NOMO-1 (cell line): ENCODE results near the gene UPK3A.
A peak's percentile ranks its signal among the peaks of the same experiment; 100 is the strongest.
"Not testable (repeated sequence)": the region's sequence is repeated elsewhere in the genome, so short reads cannot be mapped to it uniquely, and the experiment has no call there.

Experiments
- DNase-seq, 2 experiments: peaks; one replicate each; lab custom pipeline; 2025; ENCODE audit not compliant: unreplicated experiment in 2 of 2; lab: John Stamatoyannopoulos, UW

UPK3A gene

DNA sequence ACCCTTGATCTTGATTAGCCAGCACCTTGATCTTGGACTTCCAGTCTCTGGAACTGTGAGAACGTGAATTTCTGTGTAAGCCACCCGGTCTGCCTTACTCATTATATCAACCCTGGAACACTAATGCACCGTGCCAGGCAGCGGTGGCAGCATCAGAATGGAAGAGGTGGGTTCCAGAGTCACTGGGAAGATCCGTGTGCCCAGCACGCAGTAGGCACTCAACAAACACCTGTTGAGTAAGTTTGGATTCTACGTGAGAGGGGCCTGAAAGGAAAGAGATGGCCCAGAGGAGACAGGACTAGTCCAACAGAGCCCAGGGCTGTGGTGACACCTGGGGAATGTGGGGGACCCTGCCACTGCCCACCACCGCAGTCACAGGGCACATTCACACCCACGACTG, 6.6 kb upstream of the UPK3A start:
- no peak for DNase-seq

DNA sequence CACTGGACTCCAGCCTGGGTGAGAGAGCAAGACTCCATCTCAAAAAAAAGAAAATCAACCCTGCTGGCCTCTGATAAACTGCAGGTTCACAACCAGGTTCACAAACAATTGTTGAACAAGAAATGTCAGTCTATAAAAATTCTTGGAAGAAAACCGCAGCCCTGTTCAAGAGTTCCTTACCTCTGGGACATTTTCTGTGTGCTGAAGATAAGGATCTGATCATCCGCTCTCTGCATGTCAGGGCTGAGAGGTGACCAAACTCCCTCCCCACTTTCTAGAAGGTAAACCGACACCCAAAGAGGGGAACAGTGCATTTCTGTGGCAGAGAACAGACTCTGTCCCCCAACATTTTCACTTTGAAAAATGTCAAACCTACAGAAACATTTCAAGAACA, 4.2 kb upstream of the UPK3A start:
- DNase-seq, result no peak

DNA sequence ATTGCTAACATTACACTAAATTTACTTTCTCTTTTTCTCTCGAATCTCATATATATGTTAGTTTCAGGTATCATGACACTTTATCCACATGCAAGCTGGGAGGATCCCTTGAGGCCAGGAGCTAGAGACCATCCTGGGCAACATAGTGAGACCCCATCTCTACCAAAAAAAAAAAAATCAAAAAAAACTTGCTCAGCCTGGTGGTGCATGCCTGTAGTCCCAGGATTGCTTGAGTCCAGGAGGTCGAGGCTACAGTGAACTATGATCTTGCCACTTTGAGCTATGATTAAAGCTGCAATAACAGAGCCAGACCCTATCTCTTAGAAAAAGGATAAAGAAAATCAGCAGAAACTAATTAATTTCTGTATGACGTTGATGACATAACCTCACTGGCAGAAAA, 3.7 kb upstream of the UPK3A start:
- no peak for DNase-seq

DNA sequence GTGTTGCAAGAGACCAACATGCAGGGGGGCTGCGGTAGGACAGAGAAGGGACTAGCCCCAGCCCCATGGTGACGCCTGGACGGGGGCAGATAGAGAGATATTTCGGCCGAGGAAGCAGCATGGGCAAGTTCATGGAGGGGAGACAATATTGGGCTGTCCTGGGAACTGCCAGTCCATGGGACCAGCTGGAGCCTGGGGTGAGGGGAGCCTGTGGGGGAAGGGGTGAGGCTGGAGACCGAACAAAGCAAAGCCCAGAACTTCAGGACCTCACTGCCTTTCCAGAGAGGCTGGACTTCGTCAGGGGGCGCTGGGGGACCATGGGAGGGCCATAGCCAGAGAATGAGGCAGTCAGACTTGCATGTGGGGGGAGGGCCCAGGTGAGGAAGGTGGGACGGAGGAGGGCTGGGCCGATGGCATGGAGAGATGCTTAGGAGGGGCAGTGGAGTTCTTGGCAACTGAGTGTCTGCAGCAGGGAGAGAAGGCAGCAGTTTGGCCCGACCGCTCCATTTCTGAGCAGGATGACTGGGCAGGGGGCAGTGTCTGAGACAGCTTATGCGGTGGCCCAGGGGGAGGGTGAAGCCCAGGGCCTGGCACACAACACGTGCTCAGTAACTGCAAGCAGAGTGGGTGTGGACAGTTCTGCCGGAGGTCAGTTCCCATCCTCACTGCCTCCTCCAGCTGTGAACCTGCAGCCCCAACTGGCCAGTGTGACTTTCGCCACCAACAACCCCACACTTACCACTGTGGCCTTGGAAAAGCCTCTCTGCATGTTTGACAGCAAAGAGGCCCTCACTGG, 712 bp downstream of the UPK3A start:
- no peak for DNase-seq

DNA sequence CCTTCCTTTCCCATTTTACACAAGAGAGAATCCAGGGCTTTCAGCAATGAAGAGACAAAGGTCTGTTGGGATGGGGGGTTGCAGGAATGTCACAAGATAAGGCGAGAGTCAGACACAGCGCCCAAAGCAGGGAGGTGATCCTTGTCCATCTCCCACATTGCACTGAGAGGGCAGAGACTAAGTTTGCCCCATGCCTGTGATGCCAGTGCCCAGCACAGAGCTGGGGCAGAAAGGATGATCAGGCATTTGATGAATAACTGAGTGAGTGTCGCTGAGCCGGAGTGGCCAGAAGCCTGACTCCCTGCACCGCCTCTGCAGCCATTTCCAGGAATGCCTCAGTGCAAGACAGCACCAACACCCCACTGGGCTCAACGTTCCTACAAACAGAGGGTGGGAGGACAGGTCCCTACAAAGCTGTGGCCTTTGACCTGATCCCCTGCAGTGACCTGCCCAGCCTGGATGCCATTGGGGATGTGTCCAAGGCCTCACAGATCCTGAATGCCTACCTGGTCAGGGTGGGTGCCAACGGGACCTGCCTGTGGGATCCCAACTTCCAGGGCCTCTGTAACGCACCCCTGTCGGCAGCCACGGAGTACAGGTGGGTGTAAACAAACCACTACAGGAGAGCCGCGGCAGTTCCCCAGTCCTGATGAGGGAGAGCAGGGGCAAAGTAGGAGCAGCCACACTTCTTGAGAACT, 2.3 kb downstream of the UPK3A start:
- DNase-seq, result no peak

DNA sequence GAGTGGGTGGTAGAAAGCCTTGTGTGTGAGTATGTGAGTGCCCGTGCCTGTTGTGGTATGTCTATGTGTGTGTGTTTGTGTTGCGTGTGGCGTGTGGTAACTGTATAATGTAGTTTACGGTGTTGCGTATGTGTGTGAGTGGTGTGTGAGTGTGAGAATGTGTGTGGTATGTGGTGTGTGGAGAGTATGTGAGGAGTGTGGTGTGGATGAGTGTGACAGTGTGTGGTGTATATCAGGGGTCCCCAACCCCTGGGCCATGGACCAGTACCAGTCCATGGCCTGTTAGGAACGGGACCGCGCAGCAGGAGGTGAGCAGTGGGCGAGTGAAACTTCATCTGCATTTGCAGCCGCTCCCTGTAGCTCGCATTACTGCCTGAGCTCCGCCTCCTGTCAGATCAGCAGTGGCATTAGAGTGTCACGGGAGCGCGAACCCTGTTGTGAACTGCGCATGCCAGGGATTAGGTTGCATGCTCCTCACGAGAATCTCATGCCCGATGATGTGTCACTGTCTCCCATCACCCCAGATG, 5.7 kb downstream of the UPK3A start:
- no peak for DNase-seq

DNA sequence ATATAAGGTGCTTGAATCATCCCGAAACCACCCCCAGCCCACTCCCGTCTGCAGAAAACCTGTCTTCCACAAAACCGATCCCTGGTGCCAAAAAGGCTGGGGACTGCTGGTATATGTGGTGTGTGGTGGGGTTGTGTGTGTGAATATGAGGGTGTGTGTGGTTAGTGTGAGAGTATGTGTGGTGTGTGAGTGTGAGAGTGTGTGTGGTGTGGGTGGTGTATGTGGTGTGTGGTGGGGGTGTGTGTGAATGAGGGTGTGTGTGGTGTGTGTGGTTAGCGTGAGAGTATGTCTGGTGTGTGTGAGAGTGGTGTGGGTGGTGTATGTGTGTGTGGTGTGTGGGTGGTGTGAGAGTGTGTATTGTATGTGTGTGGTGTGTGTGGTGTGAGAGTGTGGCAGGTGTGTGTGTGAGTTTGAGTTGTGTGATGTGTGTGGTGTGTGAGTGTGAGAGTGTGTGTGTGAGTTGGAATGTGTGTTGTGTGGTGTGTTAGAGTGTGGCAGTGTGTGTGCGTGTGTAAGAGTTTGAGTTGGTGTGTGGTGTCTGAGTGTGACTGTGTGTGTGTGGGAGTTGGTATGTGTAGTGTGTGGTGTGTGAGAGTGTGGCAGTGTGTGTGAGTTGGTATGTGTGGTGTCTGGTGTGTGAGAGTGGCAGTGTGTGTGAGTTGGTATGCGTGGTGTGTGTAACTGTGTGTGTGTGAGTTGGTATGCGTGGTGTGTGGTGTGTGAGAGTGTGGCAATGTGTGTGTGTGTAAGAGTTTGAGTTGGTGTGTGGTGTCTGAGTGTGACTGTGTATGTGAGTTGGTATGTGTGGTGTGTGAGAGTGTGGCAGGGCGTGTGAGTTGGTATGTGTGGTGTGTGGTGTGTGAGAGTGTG, 6.5 kb downstream of the UPK3A start:
- DNase-seq, result no peak

DNA sequence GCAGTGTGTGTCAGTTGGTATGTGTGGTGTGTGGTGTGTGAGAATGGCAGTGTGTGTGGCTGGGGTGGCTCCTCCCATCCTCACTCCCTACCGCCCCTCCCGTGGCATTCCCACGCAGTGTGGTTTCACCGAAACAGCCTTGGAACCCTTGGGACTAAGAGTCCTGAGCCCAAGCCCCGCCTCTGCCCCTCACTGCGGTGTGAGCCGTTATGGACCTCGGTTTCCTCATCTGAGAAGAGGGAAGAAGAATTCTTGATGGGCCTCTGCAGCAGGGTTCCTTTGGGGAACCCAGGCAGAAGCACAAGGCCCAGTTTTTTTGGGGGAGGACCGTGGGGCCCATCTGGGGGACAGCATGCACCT, 7.2 kb downstream of the UPK3A start:
- no peak for DNase-seq

DNA sequence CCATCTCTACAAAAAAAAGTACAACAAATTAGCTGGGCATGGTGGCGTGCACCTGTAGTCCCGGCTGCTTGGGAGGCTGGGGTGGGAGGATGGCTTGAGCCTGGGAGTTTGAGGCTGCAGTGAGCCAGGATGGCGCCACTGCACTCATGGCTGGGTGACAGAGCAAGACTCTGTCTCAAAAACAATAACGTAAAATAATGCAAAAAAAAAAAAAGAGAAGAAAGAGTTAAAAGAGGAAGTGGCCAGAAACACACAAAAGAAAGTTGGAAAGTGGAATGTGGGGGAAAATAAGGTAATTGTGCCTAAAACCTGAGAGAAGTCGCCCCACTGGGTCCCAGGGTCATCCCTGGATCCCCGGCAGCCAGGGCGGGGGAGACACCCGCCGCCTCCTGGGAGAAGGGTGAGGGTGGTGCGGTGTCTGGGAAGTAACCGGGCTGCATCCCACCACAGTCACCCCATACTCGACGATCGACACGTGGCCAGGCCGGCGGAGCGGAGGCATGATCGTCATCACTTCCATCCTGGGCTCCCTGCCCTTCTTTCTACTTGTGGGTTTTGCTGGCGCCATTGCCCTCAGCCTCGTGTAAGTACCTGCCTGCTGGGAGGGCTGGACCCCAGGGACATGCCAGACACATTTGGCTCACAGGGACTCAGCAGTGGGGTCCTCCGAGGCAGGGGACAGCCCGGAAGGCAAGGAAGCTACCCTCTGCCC, 8.1 kb downstream of the UPK3A start:
- DNase-seq, result peak; percentile 57 to 68

DNA sequence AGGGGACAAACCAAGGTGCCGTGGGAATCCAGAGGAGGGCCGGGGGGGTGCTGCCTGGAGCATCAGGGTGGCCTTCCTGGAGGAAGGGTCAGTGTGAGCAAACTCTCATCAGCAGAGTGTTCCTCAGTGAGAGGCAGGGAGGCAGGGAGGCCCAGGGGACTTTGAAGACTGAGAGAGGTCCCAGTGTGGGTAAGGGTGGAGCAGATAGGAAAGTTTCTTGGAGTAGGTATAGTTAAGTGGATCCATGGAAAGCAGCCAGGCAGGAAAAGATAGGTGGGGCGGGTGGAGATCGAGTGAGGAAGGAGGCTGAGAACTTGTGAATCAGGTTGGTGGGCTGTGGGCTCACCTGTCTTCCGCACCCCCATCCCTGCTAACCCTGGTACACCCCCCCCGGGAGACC, 9.3 kb downstream of the UPK3A start:
- no peak for DNase-seq

DNA sequence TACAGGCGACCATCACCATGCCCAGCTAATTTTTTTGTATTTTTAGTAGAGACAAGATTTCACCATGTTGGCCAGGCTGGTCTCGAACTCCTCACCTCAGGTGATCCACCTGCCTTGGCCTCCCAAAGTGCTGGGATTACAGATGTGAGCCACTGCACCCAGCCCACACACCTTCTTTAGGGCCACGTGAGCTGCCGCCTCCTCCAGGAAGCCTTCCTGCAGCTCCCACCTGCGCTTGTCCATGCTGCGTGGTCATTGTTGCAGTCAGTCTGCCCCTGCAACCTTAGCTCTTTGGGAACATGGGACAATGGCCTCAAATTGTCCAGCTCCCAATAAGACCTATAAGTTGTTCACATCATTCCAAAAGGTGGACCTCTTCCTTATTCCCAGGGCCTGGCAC, 10.3 kb downstream of the UPK3A start:
- DNase-seq, result not testable (repeated sequence)

DNA sequence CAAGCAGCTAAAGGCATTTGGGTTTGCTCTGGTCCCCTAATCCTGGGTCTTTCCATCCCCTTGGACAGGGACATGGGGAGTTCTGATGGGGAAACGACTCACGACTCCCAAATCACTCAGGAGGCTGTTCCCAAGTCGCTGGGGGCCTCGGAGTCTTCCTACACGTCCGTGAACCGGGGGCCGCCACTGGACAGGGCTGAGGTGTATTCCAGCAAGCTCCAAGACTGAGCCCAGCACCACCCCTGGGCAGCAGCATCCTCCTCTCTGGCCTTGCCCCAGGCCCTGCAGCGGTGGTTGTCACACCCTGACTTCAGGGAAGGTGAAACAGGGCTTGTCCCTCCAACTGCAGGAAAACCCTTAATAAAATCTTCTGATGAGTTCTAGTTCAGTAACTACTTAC, 10.7 kb downstream of the UPK3A start:
- DNase-seq, result no peak

DNA sequence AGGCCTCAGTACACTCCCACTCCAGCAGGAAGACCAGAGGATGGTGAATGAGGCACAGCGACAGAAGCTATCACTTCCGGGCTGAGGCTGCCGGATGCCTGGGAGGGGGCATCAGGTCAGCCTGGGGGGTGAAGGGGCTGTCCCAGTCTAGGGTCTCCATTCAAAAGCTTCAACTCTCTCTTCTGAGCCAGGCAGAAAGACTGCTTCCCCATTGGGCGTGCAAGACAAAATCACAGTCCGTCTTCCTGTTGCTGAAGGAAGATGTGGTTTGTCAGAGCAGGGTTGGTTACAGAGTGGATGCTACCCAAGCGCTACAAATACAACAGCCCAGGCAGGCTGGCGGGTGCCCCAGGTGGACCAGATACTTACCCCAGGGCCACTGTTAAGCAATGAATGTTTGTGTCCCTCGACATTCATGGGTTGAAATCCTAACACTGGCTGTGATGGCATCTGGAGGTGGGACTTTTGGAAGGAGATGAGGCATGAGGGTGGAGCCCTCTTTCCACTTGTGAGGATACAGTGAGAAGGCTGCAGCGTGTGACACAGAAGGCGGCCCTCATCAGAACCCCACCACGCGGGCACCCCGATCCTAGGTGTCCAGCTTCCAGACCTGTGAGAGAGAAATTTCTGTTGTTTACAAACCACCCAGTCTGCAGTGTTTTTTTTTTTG, 12.0 kb downstream of the UPK3A start:
- peak in 1 of 2 experiments; percentile 50 for DNase-seq

DNA sequence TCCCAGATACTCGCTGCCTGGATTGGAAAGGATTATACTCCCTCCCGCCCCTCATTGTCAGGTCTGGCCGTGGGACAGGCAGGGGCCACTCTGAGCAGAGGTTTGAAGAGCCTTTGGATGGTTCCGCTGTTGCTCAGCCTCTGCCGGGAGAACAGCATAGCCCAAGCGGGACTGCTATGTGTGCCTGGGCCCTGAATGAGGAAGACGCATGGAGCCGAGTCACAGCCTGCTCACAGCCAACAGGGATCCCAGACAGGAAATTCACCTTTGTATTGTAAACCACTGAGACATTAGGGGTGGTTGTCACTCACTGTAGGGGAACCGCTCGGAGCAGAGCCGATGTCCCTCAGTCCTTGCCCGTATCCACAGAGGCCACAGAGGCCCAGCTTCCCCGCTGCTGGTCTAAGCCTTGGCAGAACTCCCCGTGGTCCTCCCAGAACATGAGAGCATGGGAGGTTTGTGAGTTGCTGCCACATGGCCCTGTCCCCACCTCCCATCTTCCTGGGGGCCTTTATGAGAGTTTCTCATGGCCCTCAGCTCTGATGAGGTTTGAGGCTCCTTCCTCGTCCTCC, 14.3 kb downstream of the UPK3A start:
- DNase-seq, result no peak

DNA sequence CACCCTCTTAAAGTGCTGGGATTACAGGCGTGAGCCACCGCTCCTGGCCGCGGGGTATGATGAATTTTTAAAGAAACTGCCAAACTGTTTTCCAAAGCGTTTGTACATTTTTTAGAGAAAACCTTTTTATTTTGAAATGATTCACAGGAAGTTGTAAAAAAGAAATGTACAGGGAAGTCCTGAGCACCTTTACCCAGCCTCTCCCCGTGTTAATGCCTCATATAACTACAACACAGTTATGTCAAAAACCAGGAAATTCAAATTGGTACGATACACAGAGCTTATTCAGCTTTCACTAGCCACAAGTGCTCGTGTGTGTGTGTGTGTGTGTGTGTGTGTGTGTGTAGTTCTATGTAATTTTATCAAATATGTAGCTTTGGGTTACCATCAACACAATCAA, 18.0 kb downstream of the UPK3A start:
- DNase-seq, result peak in 1 of 2 experiments; percentile 30

DNA sequence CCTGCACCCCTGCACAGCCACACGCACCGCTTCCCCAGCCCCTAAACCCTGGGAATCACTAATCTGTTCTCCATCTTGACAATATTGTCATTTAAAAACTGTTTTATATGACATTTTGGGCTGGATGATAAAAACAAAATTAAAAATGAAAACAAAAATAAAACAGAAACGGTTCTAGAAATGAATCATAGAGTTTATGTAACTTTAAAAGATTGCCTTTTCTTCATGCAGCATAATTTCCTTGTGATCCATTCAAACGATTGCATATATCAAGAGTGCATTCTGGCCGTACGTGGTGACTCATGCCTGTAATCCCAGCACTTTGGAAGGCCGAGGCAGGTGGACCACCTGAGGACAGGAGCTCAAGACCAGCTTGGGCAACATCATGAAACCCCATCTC, 18.4 kb downstream of the UPK3A start:
- DNase-seq, result no peak

DNA sequence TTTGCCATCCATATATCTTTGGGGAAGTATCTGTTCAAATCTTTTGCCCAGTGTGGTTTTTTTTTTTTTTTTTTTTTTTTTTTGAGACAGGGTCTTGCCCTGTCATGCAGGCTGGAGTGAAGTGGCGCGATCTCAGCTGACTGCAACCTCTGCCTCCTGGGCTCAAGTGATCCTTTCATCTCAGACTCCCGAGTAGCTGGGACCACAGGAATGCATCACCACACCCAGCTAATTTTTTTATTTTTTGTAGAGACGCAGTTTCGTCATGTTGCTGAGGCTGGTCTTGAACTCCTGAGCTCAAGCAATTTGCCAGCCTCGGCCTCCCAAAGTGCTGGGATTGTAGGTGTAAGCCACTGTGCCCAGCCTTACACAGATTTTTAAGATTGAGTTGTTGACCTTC, 20.2 kb downstream of the UPK3A start:
- DNase-seq, result no peak

DNA sequence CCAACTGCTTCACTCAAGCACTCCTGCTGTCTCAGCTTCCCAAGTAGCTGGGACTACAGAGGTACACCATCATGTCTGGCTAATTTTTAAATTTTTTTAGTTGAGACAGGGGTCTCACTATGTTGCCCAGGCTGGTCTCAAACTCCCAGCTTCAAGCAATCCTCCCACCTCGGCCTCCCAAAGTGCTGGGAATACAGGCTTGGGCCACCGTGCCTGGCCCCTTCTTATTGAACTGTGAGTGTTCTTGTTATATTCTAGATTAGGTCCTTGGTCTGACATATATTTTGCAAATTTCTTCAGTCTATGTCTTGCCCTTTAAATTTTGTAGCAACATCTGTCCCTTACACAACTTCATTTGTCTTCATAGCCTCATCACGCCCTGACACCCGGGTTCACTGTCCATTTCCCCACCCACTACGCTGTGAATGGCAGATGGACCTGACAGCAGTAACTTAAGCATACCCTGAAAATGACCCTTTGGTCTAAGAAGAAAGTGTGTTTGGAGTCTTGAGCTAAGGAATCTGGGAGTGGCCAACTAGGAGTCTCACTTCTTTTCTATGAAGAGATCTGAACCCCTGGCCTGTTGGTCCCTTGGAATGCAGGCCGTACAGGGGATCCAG, 20.8 kb downstream of the UPK3A start:
- DNase-seq, result no peak

DNA sequence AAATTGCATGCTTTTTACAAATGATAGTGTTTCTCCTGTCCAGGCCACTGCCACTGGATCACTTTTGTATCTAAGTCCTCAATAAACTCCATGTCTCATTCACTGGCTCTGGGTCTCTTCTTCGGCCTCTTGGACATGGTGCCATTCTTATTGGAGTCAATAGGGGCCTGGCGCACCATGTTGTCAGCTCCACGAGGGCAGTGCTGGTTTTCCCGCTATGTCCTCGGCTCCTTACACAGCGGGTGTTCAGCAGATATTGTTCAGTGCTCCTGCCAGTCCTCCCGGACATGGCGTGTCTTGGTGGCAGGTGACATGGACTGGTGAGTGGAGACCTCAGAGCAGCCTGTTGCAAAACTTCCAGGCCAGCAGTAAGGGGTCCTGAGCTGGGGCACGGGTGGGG, 21.4 kb downstream of the UPK3A start:
- DNase-seq, result no peak
